Thyroid gland (tissue), 4 donors: ENCODE data around the gene FAM228A. TPM values are rescaled to one million over a fixed set of nuclear protein-coding genes. Genes with fewer than 3 reads are reported as not detected.
A peak's percentile ranks its signal among the peaks of the same experiment; 100 is the strongest.

Experiments
- DNase-seq, 2 donors: peaks; one replicate each; pipeline ENCODE4 v3.0.0-alpha.2; 2019
- H3K27ac ChIP-seq, 3 donors: fragments of 200-600 bp; sonication (generic); 1 replicate in 2 of 3; 2 replicates in 1 of 3; pipeline ENCODE4 v1.5.1; 2016 to 2019; ENCODE audit warnings: mild to moderate bottlenecking in 1 of 3, moderate library complexity in 1 of 3
- H3K27me3 ChIP-seq: fragments of 200-600 bp; sonication (generic); one replicate; pipeline ENCODE4 v1.5.1; 2019
- H3K36me3 ChIP-seq, 2 donors: fragments of 200-600 bp; sonication (generic); one replicate each; pipeline ENCODE4 v1.5.1; 2016 to 2019
- H3K4me1 ChIP-seq, 2 donors: fragments of 200-600 bp; sonication (generic); one replicate each; pipeline ENCODE4 v1.5.1; 2017 to 2019
- H3K4me3 ChIP-seq, 3 donors: fragments of 200-600 bp; sonication (generic); replicated peaks in 1 of 3; 1 replicate in 2 of 3; 2 replicates in 1 of 3; pipeline ENCODE4 v1.5.1; 2016; ENCODE audit warnings: mild to moderate bottlenecking in 1 of 3
- H3K9me3 ChIP-seq: fragments of 200-600 bp; sonication (generic); one replicate; pipeline ENCODE4 v1.5.1; 2017
- POLR2A ChIP-seq, 2 donors: fragments of 450-650 bp; IDR thresholded peaks; one replicate each; pipeline ENCODE4 v1.6.1; 2017; ENCODE audit warnings: antibody characterized with exemption in 2 of 2, mild to moderate bottlenecking in 2 of 2, moderate library complexity in 1 of 2
- WGBS, 2 donors: methylation state at CpG; one replicate each; pipeline ENCODE4 v1.1.5; 2017; 5-methylcytosine and 5-hydroxymethylcytosine counted together
- intact Hi-C: fragments of 100-400 bp; cut with DNase I; formaldehyde crosslinking; loops from one replicate; pipeline ENCODE4 v1.15.1; 2023
- total RNA-seq, 4 donors: library from RNA; depleted of rRNA; stranded (reverse); fragments of >200 nt; gene quantifications; one replicate each; pipeline ENCODE4 v1.2.3, GENCODE V29; 2016
- TF ChIP-seq, protein P1 (sequence below), 6 experiments: fragments of 200-600 bp in 3 of 6; fragments of 450-650 bp in 3 of 6; sonication (generic) in 3 of 6; IDR thresholded peaks; one replicate each; pipeline ENCODE4 v1.5.1; 2016 to 2019; ENCODE audit warnings: antibody characterized with exemption in 6 of 6, mild to moderate bottlenecking in 2 of 6, inconsistent platforms in 1 of 6, moderate library complexity in 1 of 6

Gene FAM228A
- total RNA-seq, 4 donors from 2014 or later = 1.3 to 2.0 (median 1.8) TPM

DNA sequence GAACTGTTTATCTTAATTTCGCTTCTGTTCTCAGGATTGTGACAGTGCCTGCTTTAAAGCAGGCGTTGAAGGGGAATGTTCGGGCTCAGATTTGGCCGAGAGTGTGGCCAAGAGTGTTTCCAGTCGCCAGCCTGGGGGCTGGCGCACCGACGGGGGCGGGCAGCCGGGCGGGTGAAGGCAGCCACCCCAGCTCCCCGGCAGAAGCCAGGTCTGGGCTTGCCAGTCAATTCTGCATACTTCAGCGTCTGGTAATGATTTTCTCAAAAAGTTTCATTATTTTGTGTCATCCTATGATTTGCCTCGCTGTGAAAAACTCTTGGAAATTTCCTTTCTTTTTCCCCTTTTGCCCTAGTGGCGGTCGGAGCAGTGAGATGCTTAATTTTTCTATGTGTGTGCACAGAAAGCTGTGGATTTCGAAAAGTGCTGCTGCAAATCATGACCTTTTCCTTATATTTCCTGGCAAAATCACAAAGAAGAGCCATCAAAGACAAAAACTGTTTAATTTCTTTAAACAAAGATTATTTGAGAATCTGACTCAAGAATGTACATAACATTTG lies 856 bp downstream of the FAM228A start:
- intact Hi-C loops = no loop called here
- DNase-seq = no peak
- H3K36me3 ChIP-seq = no peaks in the 10 kb centered on the region
- H3K27me3 ChIP-seq = no peaks in the 10 kb centered on the region
- WGBS, 2 donors = 74 to 81% methylated on average over 14 to 17 of the region's 17 CpGs
- TF ChIP-seq, protein P1, sequence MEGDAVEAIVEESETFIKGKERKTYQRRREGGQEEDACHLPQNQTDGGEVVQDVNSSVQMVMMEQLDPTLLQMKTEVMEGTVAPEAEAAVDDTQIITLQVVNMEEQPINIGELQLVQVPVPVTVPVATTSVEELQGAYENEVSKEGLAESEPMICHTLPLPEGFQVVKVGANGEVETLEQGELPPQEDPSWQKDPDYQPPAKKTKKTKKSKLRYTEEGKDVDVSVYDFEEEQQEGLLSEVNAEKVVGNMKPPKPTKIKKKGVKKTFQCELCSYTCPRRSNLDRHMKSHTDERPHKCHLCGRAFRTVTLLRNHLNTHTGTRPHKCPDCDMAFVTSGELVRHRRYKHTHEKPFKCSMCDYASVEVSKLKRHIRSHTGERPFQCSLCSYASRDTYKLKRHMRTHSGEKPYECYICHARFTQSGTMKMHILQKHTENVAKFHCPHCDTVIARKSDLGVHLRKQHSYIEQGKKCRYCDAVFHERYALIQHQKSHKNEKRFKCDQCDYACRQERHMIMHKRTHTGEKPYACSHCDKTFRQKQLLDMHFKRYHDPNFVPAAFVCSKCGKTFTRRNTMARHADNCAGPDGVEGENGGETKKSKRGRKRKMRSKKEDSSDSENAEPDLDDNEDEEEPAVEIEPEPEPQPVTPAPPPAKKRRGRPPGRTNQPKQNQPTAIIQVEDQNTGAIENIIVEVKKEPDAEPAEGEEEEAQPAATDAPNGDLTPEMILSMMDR (IDR thresholded peaks at IDR 0.05) = no peak
- no peaks in the 10 kb centered on the region for H3K9me3 ChIP-seq
- H3K4me3 ChIP-seq = no peak overlapping the region
- H3K27ac ChIP-seq = no peak overlapping the region
- no peaks in the 10 kb centered on the region for H3K4me1 ChIP-seq

GRCh38 chr2:24176326-24176725 lies 1.5 kb downstream of the FAM228A start:
- Histone ChIP-seq H3K36me3 (no peaks in the 10 kb centered on the region), H3K4me3 (no peak overlapping the region), H3K4me1 (peaks cover 0 to under 1% of the 10 kb centered on the region in 2 donors), H3K27ac (no peak overlapping the region), H3K9me3 (no peaks in the 10 kb centered on the region), H3K27me3 (no peaks in the 10 kb centered on the region)
- 78 to 82% methylated on average over 1 of the region's 1 CpG for WGBS, 2 donors
- no peak for TF ChIP-seq POLR2A (IDR thresholded peaks at IDR 0.05)
- TF ChIP-seq, protein P1 (IDR thresholded peaks at IDR 0.05) = no peak
- intact Hi-C loops = no loop called here
- no peak for DNase-seq

DNA sequence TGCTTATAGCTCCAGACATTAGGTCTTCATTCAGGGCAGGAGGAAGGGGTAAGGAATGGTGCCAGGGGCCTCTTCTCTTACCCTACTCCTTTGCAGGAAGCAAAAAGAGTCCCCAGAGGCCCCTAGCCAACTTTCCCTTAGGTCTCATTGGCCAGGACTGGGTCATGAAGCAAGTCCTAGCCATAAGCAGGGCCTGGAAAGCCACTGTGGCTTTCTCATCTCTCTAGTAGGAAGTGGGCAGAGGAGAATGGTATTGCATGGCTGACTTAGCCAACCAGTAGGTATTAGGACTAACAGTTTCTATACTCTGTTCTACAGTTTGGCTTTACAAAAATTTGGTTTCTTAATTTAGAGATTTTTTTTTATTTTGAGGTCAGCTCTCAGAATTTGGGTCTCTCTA lies 4.8 kb downstream of the FAM228A start:
- Histone ChIP-seq H3K4me1 (peaks cover 19 to 24% of the 10 kb centered on the region in 2 donors), H3K9me3 (no peaks in the 10 kb centered on the region), H3K27me3 (no peaks in the 10 kb centered on the region), H3K36me3 (no peaks in the 10 kb centered on the region), H3K4me3 (no peak overlapping the region), H3K27ac (no peak overlapping the region)
- DNase-seq = no peak
- TF ChIP-seq POLR2A (IDR thresholded peaks at IDR 0.05) = no peak
- intact Hi-C loops = no loop called here

DNA sequence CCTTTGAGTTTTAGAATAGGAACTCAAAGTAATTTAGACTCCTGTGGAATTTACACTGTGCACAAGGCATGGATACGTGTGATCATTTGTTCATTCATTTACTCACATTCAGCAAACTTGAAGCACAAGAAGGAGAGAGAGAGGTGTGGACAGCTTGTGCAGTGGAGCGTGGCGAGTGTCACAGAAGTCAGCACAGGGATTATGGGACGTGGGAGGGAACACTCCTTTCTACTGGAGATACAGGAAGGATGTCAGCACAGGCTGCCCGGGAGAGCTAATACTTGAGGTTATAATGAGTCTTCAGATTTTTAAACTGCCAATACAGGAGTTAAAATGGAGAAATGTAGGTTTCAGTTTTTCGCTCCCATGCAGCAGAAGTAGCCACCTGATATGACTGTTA lies 7.0 kb downstream of the FAM228A start:
- WGBS, 2 donors = 42 to 44% methylated on average over 6 of the region's 6 CpGs
- H3K27me3 ChIP-seq = no peaks in the 10 kb centered on the region
- H3K4me1 ChIP-seq = peaks cover 19 to 24% of the 10 kb centered on the region in 2 donors
- H3K4me3 ChIP-seq = no peak overlapping the region
- H3K27ac ChIP-seq = peak overlapping the region in 1 of 3 donors; percentile 42
- TF ChIP-seq POLR2A (IDR thresholded peaks at IDR 0.05) = no peak
- TF ChIP-seq, protein P1 (IDR thresholded peaks at IDR 0.05) = no peak
- peak; percentile 39 to 69 for DNase-seq
- H3K9me3 ChIP-seq = no peaks in the 10 kb centered on the region
- intact Hi-C loops = no loop called here
- no peaks in the 10 kb centered on the region for H3K36me3 ChIP-seq

DNA sequence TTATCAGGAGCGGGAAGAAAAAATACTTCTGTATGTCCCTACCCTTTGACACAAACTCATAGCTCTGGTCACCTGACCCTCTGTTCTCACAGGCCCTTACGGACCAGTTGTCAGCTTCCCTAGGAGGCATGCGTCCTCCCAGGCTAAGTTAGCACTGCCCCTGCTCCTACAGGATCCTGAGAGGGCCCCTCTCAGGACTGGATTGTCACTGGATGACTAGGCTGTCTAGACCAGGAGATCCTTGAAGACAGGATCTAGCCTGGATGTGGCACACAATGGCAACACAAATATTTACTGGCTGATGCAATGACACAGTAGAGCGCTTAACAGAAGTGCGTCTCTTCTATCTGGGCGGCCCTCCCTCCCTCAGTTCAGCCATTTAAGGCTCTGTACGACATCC lies 7.7 kb downstream of the FAM228A start:
- no peak for TF ChIP-seq POLR2A (IDR thresholded peaks at IDR 0.05)
- TF ChIP-seq, protein P1 (IDR thresholded peaks at IDR 0.05) = no peak
- Histone ChIP-seq H3K4me3 (no peak overlapping the region), H3K27me3 (no peaks in the 10 kb centered on the region), H3K36me3 (no peaks in the 10 kb centered on the region), H3K4me1 (peaks cover 19 to 24% of the 10 kb centered on the region in 2 donors), H3K9me3 (no peaks in the 10 kb centered on the region), H3K27ac (peak overlapping the region in 1 of 3 donors; percentile 23)
- WGBS, 2 donors = 91 to 93% methylated on average over 7 of the region's 7 CpGs
- intact Hi-C loops = no loop called here
- DNase-seq = no peak
